ENCODE results near the gene PIP4K2A. TPM values are rescaled to one million over a fixed set of nuclear protein-coding genes. Genes with fewer than 3 reads are reported as not detected.

PIP4K2A gene
- total RNA-seq, 4 donors from 2014 or later = 3.1 to 19.1 (median 7.6) TPM

DNA sequence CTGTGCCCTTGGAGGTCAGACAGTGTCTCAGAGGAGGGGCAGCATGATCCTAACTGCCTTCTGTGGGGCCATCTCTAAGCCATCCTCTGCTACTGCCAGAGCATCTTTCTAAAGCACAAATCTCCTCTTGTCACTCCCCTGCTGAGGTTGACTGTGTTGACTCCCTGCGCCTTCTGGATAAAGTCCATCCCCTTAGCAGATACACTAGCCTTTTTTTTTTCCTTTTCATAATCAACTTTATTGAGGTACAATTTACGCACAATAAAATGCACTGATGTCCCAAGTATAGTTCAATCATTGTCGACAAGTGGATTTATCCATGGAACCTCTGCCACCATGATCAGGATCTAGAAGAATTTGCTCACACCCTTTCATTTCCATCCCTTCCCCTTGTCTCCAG is 219.0 kb downstream of the PIP4K2A start:
- H3K36me3 ChIP-seq = no peaks in the 10 kb centered on the region
- H3K27ac ChIP-seq = no peak overlapping the region
- no peaks in the 10 kb centered on the region for H3K9me3 ChIP-seq
- H3K4me1 ChIP-seq = no peaks in the 10 kb centered on the region
- intact Hi-C loops (cut with DNase I) = no loop called here
- no peak for DNase-seq
- peaks cover 0 to 20% (median 0%) of the 10 kb centered on the region in 4 donors for H3K27me3 ChIP-seq
- WGBS, 2 donors = 95% methylated on average over 3 of the region's 3 CpGs
- H3K4me3 ChIP-seq = no peak overlapping the region
- no peak for TF ChIP-seq POLR2A (IDR thresholded peaks at IDR 0.05)
- TF ChIP-seq, protein P1, sequence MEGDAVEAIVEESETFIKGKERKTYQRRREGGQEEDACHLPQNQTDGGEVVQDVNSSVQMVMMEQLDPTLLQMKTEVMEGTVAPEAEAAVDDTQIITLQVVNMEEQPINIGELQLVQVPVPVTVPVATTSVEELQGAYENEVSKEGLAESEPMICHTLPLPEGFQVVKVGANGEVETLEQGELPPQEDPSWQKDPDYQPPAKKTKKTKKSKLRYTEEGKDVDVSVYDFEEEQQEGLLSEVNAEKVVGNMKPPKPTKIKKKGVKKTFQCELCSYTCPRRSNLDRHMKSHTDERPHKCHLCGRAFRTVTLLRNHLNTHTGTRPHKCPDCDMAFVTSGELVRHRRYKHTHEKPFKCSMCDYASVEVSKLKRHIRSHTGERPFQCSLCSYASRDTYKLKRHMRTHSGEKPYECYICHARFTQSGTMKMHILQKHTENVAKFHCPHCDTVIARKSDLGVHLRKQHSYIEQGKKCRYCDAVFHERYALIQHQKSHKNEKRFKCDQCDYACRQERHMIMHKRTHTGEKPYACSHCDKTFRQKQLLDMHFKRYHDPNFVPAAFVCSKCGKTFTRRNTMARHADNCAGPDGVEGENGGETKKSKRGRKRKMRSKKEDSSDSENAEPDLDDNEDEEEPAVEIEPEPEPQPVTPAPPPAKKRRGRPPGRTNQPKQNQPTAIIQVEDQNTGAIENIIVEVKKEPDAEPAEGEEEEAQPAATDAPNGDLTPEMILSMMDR (IDR thresholded peaks at IDR 0.05) = no peak

DNA sequence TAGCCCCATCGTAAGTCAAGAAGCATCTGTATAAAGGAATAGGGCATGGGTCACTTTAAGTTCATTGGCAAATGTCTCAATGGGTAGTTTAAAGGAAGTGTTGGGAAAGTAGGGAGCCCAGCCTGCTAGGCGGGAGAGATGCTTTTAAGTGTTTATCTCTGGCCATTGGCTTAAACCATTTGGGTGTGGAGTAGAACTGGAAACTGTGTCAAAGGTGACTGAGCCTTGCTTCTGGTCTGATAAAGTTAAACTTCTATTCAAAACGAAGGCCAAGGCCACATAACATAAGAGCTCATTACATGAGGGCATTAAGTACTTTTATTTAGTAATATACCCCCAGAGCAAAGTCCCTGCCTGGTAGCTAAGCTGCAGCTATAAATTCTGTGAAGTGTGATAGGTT is 220.4 kb downstream of the PIP4K2A start:
- no peak overlapping the region for H3K27ac ChIP-seq
- 70 to 83% methylated on average over 3 of the region's 3 CpGs for WGBS, 2 donors
- DNase-seq = no peak
- no peaks in the 10 kb centered on the region for H3K9me3 ChIP-seq
- no peak overlapping the region for H3K4me3 ChIP-seq
- TF ChIP-seq, protein P1 (IDR thresholded peaks at IDR 0.05) = no peak
- TF ChIP-seq POLR2A (IDR thresholded peaks at IDR 0.05) = no peak
- intact Hi-C loops (cut with DNase I) = no loop called here
- H3K36me3 ChIP-seq = no peaks in the 10 kb centered on the region
- H3K4me1 ChIP-seq = no peaks in the 10 kb centered on the region
- peaks cover 0 to 11% (median 0%) of the 10 kb centered on the region in 4 donors for H3K27me3 ChIP-seq

DNA sequence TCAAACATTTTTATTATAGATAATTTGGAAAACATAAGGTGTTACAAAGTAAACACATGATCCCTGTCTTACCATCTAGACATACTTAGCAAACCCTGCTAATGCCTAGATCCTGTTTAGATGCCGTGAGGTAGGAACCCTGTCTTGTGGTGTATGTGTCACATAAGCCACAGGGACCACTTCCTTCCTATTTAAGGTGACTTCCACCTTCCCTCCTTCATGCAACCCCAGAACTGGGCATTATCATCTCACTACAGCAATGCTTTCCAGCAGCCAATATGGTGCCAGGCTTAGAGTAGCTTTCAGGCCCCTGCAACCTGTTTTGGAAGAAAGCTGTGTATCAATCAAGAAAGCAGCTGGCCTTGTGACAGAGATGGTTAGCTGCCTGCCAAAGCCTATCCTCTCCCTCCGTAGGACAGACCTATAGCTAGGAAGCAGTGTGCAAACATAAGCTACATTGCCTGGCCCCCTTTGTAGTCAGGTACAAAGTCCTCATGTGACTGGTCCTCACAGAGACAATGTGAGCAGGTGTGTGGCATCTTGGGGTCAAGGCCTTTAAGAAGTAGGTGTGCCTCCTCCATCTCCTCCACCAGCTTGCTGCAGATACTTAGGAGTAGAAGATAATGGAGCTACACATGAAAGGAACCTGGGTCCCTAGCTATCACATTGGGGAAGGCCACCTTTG is 222.3 kb downstream of the PIP4K2A start:
- WGBS, 2 donors = 38 to 75% methylated on average over 1 to 2 of the region's 2 CpGs
- TF ChIP-seq POLR2A (IDR thresholded peaks at IDR 0.05) = no peak
- TF ChIP-seq, protein P1 (IDR thresholded peaks at IDR 0.05) = no peak
- H3K36me3 ChIP-seq = no peaks in the 10 kb centered on the region
- H3K4me3 ChIP-seq = no peak overlapping the region
- intact Hi-C loops (cut with DNase I) = no loop called here
- H3K27me3 ChIP-seq = peaks cover 0 to 6% (median 0%) of the 10 kb centered on the region in 4 donors
- DNase-seq = no peak
- H3K9me3 ChIP-seq = no peaks in the 10 kb centered on the region
- H3K4me1 ChIP-seq = no peaks in the 10 kb centered on the region
- H3K27ac ChIP-seq = no peak overlapping the region

DNA sequence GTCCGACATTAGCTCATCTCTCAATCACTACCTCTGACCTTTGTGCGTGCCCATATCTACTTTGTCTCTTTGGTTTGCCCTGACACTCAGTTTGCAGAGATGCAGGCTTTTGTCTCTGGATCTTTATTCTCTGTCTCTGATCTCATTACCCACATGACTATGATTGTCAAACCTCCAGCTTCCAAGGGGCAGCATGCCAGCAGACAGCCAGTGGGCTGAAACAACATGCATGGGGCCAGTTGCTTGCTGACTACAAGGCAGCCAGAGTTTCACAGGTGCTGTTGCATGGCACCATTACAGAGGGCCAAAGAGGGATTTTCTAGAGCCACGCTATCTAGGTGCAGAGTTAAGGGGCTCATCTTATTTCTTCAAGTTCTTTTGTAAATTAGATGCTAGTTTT is 222.9 kb downstream of the PIP4K2A start:
- H3K36me3 ChIP-seq = no peaks in the 10 kb centered on the region
- 72 to 93% methylated on average over 3 of the region's 3 CpGs for WGBS, 2 donors
- DNase-seq = no peak
- no peaks in the 10 kb centered on the region for H3K4me1 ChIP-seq
- H3K9me3 ChIP-seq = no peaks in the 10 kb centered on the region
- no peak overlapping the region for H3K4me3 ChIP-seq
- TF ChIP-seq POLR2A (IDR thresholded peaks at IDR 0.05) = no peak
- TF ChIP-seq, protein P1 (IDR thresholded peaks at IDR 0.05) = no peak
- H3K27me3 ChIP-seq = peaks cover 0 to 6% (median 0%) of the 10 kb centered on the region in 4 donors
- intact Hi-C loops (cut with DNase I) = no loop called here
- no peak overlapping the region for H3K27ac ChIP-seq

DNA sequence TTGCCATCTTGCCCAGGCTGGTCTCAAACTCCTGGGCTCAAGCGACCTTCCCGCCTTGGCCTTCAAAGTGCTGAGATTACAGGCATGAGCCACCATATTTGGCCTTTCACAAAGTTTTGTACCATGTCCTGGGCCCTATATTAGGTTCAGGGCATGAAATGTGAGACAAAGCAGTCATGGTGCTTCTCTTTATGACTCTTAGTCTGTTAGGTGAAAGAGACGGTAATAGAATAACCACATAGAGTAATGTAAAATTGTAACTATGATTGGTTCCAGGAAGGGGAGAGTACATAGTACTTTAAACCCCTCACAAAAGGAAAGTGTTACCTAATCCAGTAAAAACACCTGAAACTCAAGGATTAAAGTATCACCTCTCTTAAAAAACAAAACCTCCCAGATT is 224.4 kb downstream of the PIP4K2A start:
- no peak for DNase-seq
- TF ChIP-seq, protein P1 (IDR thresholded peaks at IDR 0.05) = no peak
- TF ChIP-seq POLR2A (IDR thresholded peaks at IDR 0.05) = no peak
- no peak overlapping the region for H3K27ac ChIP-seq
- H3K4me1 ChIP-seq = no peaks in the 10 kb centered on the region
- 84 to 93% methylated on average over 3 of the region's 3 CpGs for WGBS, 2 donors
- H3K9me3 ChIP-seq = no peaks in the 10 kb centered on the region
- H3K36me3 ChIP-seq = no peaks in the 10 kb centered on the region
- intact Hi-C loops (cut with DNase I) = no loop called here
- no peak overlapping the region for H3K4me3 ChIP-seq
- no peaks in the 10 kb centered on the region for H3K27me3 ChIP-seq
